Gastroesophageal sphincter (tissue), 3 donors: ENCODE results near the gene SMARCA4.

Experiments
- CTCF ChIP-seq, 4 experiments: fragments of 200-600 bp in 2 of 4; fragments of 450-650 bp in 2 of 4; sonication (generic) in 1 of 4; IDR thresholded peaks; one replicate each; pipeline ENCODE4 v1.5.1; 2017 to 2019; ENCODE audit warnings: antibody characterized with exemption in 4 of 4, mild to moderate bottlenecking in 2 of 4, moderate library complexity in 2 of 4
- POLR2A ChIP-seq, 2 donors: fragments of 450-650 bp; IDR thresholded peaks; one replicate each; pipeline ENCODE4 v1.6.1; 2017; ENCODE audit warnings: antibody characterized with exemption in 2 of 2, mild to moderate bottlenecking in 2 of 2, moderate library complexity in 1 of 2
- POLR2AphosphoS5 ChIP-seq: sonication (generic); formaldehyde crosslinking; IDR thresholded peaks from one replicate; pipeline ENCODE4 v1.6.1; 2017; ENCODE audit warnings: antibody characterized with exemption

- no peak for TF ChIP-seq POLR2A (IDR thresholded peaks at IDR 0.05)
- no peak for TF ChIP-seq POLR2AphosphoS5
- no peak for TF ChIP-seq CTCF (IDR thresholded peaks at IDR 0.05)
Observed at GRCh38 chr19:11017275-11018035, 56.6 kb downstream of the SMARCA4 start.
